ENCODE measurements around the gene PLSCR3.
A peak's percentile ranks its signal among the peaks of the same experiment; 100 is the strongest.
"Not testable (repeated sequence)": the region's sequence is repeated elsewhere in the genome, so short reads cannot be mapped to it uniquely, and the experiment has no call there.

The PLSCR3 gene

DNA sequence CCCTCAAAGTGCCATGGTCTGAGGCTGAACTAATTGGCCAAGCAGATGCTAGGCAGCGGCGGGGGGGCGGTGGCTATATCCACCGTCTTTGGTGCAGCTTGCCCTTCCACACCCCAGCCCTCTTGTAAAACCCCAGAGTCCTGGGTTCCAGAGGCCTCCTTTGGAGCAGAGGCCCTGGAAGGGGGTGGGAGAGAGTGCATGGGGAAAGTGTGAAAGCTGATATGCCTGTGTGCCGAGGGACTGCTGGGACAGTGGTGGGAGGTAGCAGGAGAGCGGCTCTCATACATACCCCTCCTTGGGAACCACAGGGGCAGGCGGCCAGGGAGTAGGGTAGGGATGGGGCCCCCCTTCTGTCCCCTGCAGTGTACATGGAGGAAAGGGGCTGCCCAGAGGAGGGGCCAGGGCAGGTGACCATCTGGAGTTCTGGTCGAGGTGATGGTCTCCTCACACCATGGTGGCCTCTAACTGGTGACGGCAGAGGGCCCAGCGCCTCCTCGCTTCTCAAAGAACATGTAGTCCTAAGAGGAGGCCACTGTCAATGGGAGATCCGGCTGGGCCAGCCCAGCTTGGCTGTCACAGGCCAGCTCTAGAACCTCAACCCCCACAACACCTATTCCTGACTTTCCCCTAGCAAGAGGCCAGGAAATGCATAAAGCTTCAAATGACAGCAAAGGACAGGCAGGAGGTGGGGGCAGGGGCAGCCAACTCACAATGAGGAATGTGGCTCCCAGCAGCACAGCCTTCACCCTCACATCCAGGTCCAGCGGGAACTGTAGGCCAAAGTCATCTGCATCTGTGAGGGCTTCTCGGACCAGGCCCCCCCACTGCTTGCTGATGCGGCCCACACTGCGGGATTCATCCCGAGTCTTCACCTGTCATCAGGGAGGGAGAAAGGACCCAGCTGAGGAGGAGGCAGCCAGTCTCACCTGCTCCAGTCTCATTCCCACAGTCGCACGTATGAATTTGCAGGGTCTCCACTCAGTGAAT lies 4.1 kb downstream of the PLSCR3 start:
- Mint-ChIP-seq H3K4me1 (peaks cover 11% of the 10 kb centered on the region), H3K9me3 (no peaks in the 10 kb centered on the region), H3K27ac (no peak overlapping the region), H3K27me3 (no peaks in the 10 kb centered on the region), H3K4me3 (no peak overlapping the region), H3K36me3 (peaks cover 10% of the 10 kb centered on the region)
- no peak for ATAC-seq (ENCODE audit: low read depth)
- DNase-seq (ENCODE audit: low spot score in 2 of 2), result no peak

DNA sequence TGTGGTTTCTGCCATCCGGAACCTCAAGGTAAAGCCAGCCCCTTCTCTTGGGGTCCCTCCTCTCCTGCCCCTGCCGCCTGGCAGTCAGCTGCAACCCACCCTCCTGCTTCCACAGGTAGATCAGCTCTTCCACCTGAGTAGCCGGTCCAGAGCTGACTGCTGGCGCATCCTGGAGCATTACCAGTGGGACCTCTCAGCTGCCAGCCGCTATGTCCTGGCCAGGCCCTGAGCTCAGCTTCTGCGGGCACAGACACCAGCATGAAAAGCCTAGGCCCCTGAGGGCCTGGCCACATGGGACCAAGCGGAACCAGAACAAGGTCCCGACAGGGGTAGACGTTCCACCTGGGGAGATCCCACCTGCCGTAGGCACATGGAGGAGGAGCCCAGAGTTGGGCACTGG lies 5.5 kb downstream of the PLSCR3 start:
- Mint-ChIP-seq H3K9me3 (no peaks in the 10 kb centered on the region), H3K4me1 (peaks cover 11% of the 10 kb centered on the region), H3K27me3 (no peaks in the 10 kb centered on the region), H3K4me3 (no peak overlapping the region), H3K27ac (no peak overlapping the region), H3K36me3 (peaks cover 10% of the 10 kb centered on the region)
- DNase-seq (ENCODE audit: low spot score in 2 of 2) (no peak), ATAC-seq (ENCODE audit: low read depth) (no peak)

DNA sequence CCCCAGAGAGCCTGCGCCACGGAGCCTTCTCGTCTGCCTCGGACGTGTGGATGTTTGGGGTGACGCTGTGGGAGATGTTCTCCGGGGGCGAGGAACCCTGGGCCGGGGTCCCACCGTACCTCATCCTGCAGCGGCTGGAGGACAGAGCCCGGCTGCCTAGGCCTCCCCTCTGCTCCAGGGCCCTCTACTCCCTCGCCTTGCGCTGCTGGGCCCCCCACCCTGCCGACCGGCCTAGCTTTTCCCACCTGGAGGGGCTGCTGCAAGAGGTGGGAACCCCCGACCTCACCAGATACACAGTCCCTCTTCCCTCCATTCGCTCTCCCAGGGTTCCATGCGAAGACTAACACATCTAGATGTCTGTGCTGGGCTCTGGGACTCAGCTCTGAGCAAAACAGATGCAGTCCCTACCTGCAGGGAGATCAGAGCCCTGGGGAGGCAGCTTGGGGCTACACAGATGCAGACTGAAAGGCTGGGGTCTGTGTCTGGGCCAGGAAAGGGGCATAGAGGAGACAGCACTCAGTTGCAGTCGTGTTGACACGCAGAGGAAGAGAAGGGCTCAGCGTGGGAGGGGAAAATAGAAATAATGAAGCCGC lies 9.7 kb downstream of the PLSCR3 start:
- DNase-seq (ENCODE audit: low spot score in 2 of 2) (no peak), ATAC-seq (ENCODE audit: low read depth) (no peak)
- peaks cover 16% of the 10 kb centered on the region for H3K27me3 Mint-ChIP-seq
- peak overlapping the region; percentile 92 for H3K27ac Mint-ChIP-seq
- no peaks in the 10 kb centered on the region for H3K9me3 Mint-ChIP-seq
- H3K4me3 Mint-ChIP-seq, result peak overlapping the region; percentile 89
- H3K36me3 Mint-ChIP-seq, result peaks cover 2% of the 10 kb centered on the region
- peaks cover 8% of the 10 kb centered on the region for H3K4me1 Mint-ChIP-seq

DNA sequence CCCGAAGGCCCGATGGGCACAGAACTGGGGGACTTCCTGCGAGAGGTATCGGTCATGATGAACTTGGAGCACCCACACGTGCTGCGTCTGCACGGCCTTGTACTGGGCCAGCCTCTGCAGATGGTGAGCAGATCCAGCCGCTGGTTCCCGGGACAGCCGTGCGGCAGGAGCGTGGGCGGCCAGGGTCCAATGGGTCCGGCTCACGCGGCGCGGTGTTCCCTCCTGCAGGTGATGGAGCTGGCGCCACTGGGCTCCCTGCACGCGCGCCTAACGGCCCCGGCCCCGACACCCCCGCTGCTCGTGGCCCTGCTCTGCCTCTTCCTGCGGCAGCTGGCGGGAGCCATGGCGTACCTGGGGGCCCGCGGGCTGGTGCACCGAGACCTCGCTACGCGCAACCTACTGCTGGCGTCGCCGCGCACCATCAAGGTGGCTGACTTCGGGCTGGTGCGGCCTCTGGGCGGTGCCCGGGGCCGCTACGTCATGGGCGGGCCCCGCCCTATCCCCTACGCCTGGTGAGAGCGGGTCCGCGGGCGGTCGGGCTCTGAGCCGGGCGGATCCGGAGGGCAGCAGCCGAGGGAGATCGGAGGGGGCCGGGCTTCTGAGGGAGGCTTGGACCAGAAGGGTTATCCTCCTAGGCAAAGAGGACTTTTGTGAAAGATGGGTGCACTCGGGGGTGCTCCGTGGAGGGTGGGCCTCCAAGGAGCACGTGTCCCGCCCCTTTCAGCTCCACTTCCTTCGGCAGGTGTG lies 10.4 kb downstream of the PLSCR3 start:
- DNase-seq (ENCODE audit: low spot score in 2 of 2) (peak; percentile 74 to 79), ATAC-seq (ENCODE audit: low read depth) (peak; percentile 96)
- Mint-ChIP-seq H3K4me1 (peaks cover 8% of the 10 kb centered on the region), H3K9me3 (peaks cover 5% of the 10 kb centered on the region), H3K27ac (peak overlapping the region; percentile 92), H3K4me3 (peak overlapping the region; percentile 89), H3K36me3 (peaks cover 3% of the 10 kb centered on the region), H3K27me3 (peaks cover 19% of the 10 kb centered on the region)

DNA sequence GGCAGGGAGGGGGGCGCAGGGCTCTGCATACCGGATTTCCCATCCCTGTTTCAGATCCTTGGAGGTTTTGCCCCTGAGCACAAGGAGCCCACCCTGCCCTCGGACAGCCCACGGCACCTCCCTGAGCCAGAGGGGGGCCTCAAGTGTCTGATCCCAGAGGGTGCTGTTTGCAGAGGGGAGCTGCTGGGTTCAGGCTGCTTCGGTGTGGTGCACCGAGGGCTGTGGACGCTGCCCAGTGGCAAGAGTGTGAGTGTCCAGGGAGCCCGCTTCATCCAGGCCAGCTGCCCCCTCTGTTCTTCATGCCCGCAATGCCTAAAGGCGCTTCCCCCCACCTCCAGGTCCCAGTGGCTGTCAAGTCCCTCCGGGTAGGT lies 11.0 kb downstream of the PLSCR3 start:
- DNase-seq (ENCODE audit: low spot score in 2 of 2) (no peak), ATAC-seq (ENCODE audit: low read depth) (no peak)
- Mint-ChIP-seq H3K4me1 (peaks cover 8% of the 10 kb centered on the region), H3K9me3 (peaks cover 5% of the 10 kb centered on the region), H3K36me3 (peaks cover 3% of the 10 kb centered on the region), H3K27me3 (peaks cover 19% of the 10 kb centered on the region), H3K27ac (no peak overlapping the region), H3K4me3 (peak overlapping the region; percentile 66)

DNA sequence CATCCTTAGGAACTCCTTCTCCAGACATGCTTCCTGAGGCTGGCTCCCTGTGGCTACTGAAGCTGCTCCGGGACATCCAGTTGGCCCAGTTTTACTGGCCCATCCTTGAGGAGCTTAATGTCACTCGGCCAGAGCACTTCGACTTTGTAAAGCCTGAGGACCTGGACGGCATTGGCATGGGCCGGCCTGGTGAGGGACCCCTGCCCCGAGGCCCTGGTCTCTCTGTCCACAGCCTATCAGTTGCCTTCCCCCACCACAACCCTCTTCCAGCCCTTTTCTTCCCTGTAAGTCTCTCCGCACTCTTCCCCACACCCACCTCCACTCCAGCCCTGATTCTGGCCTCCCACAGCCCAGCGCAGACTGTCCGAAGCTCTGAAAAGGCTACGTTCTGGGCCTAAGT lies 11.4 kb downstream of the PLSCR3 start:
- ATAC-seq (ENCODE audit: low read depth) (no peak), DNase-seq (ENCODE audit: low spot score in 2 of 2) (no peak)
- Mint-ChIP-seq H3K27ac (no peak overlapping the region), H3K9me3 (peaks cover 5% of the 10 kb centered on the region), H3K36me3 (peaks cover 3% of the 10 kb centered on the region), H3K27me3 (peaks cover 19% of the 10 kb centered on the region), H3K4me3 (no peak overlapping the region), H3K4me1 (peaks cover 8% of the 10 kb centered on the region)

DNA sequence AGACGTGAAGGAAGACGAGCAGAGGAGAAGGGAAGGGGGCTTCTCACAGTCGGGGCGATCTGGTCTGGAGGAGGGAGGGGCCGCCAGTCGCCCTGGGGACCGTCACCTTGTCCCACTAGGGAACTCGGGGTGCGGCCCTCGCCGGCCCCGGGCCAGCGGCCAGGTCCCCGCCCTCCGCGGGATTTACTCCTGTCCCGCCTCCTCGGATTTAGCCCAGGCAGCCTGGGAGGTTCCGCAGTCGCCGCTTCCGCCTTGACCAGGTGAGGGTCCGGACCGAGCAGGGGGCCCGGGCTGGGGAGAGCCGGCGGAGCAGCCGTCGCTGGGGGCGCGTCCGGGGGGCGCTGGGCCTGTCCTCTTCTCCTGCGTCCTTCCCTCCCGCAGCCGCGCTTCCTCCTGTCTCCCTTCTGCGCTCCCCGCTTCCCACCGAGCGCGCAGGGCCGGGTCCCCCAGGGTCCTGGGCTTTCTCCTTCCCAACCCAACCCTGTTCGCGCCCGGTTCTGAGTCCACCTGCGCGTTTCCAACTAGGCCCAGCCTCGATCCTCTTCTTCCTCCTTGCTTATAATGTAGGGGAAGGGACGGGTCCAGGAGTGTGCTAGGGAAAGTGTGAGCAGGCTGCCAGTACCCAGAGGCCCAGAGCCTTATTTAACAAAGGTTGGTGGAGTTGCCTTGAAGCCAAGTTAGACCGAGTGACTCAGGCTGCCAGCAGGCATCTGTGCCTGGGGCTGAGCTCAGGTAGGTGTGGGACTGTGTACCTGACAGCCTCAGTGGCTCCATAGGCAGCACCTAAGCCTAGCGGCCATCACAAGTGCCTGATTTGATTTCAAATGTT lies 13.3 kb downstream of the PLSCR3 start, which contains the start of gene TNK1:
Gene TNK1 (plus strand): TSS at position 235 of the 829 bp plus-strand sequence. CDS start 1,838 bp downstream, outside the sequence.
- DNase-seq (ENCODE audit: low spot score in 2 of 2) (no peak), ATAC-seq (ENCODE audit: low read depth) (no peak)
- Mint-ChIP-seq H3K4me1 (peaks cover 8% of the 10 kb centered on the region), H3K9me3 (peaks cover 5% of the 10 kb centered on the region), H3K27me3 (peaks cover 20% of the 10 kb centered on the region), H3K27ac (no peak within 1 kb of the TSS), H3K4me3 (no peak within 1 kb of the TSS), H3K36me3 (peaks cover 3% of the 10 kb centered on the region)

DNA sequence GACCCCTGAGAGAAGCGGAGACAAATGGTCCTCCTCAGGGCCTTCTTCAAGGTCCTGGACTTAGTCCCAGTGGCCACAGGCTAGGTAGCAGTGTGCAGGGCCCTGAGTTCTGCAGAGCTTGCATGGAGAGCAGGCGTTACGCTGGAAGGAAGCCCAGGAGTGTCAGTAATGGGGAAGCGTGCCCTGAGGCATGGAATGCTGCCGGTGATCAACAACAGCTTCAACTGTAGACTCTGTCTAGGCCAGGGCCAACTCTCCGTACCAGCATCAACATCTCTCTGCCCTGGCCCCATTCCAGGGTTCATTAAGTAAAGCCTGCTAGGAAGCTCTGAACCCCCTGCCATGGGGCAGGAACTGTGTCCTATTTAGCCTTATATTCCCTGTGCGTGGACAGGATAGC lies 14.0 kb downstream of the PLSCR3 start:
- H3K9me3 Mint-ChIP-seq, result peaks cover 5% of the 10 kb centered on the region
- ATAC-seq (ENCODE audit: low read depth) (no peak), DNase-seq (ENCODE audit: low spot score in 2 of 2) (no peak)
- H3K4me1 Mint-ChIP-seq, result peaks cover 8% of the 10 kb centered on the region
- no peak overlapping the region for H3K27ac Mint-ChIP-seq
- peaks cover 3% of the 10 kb centered on the region for H3K36me3 Mint-ChIP-seq
- H3K4me3 Mint-ChIP-seq, result no peak overlapping the region
- H3K27me3 Mint-ChIP-seq, result peaks cover 20% of the 10 kb centered on the region

DNA sequence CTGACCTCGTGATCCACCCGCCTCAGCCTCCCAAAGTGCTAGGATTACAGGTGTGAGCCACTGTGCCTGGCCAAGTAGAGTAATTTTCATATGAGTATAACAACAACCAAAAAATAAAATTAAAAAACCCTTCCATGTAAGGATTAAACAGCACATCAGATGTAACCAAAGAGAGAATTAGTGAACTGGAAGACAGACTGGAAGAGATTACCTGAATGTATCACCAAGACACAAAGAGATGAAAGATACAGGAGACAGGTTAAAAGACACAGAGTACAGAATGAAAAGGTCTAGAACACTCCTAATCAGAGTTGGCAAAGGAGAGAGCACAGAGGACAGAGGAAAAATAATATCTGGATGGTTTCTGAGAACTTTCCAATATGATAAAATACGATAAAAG lies 15.2 kb downstream of the PLSCR3 start:
- ATAC-seq (ENCODE audit: low read depth), result no peak
- peaks cover 3% of the 10 kb centered on the region for H3K36me3 Mint-ChIP-seq
- peaks cover 20% of the 10 kb centered on the region for H3K27me3 Mint-ChIP-seq
- no peak for DNase-seq (ENCODE audit: low spot score in 2 of 2)
- no peak overlapping the region for H3K27ac Mint-ChIP-seq
- peaks cover 3% of the 10 kb centered on the region for H3K4me1 Mint-ChIP-seq
- H3K9me3 Mint-ChIP-seq, result peaks cover 5% of the 10 kb centered on the region
- H3K4me3 Mint-ChIP-seq, result no peak overlapping the region

DNA sequence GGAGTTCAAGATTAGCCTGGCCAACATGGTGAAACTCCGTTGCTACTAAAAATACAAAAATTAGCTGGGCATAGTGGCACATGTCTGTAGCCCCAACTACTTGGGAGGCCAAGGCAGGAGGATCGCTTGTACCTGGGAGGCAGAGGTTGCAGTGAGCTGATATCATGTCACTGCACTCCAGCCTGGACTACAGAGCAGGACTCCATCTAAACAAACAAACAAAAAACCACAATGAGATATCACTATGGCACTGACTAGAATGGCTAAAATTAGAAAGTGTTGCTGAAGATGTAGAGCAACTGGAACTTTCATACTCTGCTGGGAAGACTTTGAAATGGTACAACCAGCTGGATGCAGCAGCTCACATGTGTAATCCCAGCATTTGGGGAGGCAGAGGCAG lies 20.0 kb downstream of the PLSCR3 start:
- H3K27ac Mint-ChIP-seq, result no peak overlapping the region
- peaks cover 4% of the 10 kb centered on the region for H3K27me3 Mint-ChIP-seq
- H3K36me3 Mint-ChIP-seq, result peaks cover 3% of the 10 kb centered on the region
- DNase-seq (ENCODE audit: low spot score in 2 of 2), result no peak
- H3K9me3 Mint-ChIP-seq, result peaks cover 4% of the 10 kb centered on the region
- ATAC-seq (ENCODE audit: low read depth), result no peak
- no peak overlapping the region for H3K4me3 Mint-ChIP-seq
- no peaks in the 10 kb centered on the region for H3K4me1 Mint-ChIP-seq

DNA sequence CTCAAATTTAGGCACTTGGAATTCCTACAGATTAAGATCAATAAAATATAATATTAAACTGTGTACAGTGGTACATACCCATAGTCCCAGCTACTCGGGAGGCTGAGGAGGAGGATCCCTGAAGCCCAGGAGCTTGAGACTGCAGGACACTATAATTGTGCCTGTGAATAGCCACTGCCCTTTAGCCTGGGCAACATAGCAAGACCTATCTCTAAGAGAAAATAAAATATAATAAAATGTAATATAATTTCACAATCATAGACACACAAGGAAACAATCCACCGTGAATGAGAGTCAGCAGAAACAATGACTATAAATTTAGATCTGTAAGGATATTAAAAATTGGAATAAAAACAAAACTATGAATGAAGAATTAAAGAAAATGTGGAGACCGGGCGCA lies 23.5 kb downstream of the PLSCR3 start:
- no peak overlapping the region for H3K27ac Mint-ChIP-seq
- no peaks in the 10 kb centered on the region for H3K9me3 Mint-ChIP-seq
- no peak overlapping the region for H3K4me3 Mint-ChIP-seq
- no peaks in the 10 kb centered on the region for H3K36me3 Mint-ChIP-seq
- peaks cover 4% of the 10 kb centered on the region for H3K4me1 Mint-ChIP-seq
- DNase-seq (ENCODE audit: low spot score in 2 of 2) (no peak), ATAC-seq (ENCODE audit: low read depth) (no peak)
- peaks cover 6% of the 10 kb centered on the region for H3K27me3 Mint-ChIP-seq

DNA sequence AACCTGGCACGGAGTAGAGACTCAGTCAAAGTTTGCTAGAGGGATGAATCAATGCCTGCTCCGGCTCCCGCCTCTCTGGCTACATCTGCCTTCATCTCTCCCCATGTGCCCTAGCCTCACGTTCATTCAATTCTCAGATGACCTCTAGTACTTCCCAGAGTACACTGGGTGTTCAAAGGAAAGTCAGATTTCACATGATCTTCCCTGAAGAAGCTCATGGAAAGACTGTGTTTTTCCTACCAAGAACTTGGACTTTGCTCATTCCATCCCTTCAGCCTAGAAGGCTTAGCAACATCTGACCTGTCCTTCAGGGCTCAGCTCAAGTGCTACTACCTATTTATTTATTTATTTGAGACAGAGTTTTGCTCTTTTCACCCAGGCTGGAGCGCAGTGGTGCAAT lies 24.5 kb downstream of the PLSCR3 start:
- ATAC-seq (ENCODE audit: low read depth), result no peak
- Mint-ChIP-seq H3K27me3 (peaks cover 7% of the 10 kb centered on the region), H3K36me3 (no peaks in the 10 kb centered on the region), H3K9me3 (no peaks in the 10 kb centered on the region), H3K4me3 (no peak overlapping the region), H3K27ac (no peak overlapping the region), H3K4me1 (peaks cover 4% of the 10 kb centered on the region)
- DNase-seq (ENCODE audit: low spot score in 2 of 2), result no peak

DNA sequence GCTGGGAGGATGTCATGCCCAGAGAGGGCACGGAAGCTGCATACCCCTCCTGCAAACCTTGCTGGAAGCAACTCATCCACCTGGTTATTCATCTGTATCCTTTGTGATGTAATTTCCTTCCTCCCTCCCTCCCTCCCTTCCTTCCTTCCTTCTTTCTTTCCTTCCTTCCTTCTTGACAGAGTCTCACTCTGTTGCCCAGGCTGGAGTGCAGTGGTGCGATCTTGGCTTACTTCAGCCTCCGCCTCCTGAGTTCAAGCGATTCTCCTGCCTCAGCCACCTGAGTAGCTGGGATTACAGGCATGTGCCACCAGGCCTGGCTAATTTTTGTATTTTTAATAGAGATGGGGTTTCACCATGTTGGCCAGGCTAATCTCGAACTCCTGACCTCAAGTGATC lies 25.7 kb downstream of the PLSCR3 start:
- not testable (repeated sequence) for DNase-seq (ENCODE audit: low spot score in 2 of 2); H3K9me3 Mint-ChIP-seq; H3K36me3 Mint-ChIP-seq; ATAC-seq (ENCODE audit: low read depth); H3K4me3 Mint-ChIP-seq; H3K27me3 Mint-ChIP-seq; H3K4me1 Mint-ChIP-seq; H3K27ac Mint-ChIP-seq

Measured in memory B cell (primary cell).